HG03521 (cell line): ENCODE data around the gene SASH1.
A peak's percentile ranks its signal among the peaks of the same experiment; 100 is the strongest.

Source experiments
- ATAC-seq: cut with Tn5 transposase; IDR thresholded peaks from one replicate; pipeline ENCODE4 v1.9.1; 2021; ENCODE audit warnings: mild to moderate bottlenecking, moderate library complexity; ENCODE audit not compliant: unreplicated experiment

Gene SASH1

GRCh38 chr6:148342350-148343046, at the start of gene SASH1:
SASH1 (plus strand) TSS chr6:148342838; CDS start chr6:148343068, 230 bp downstream.
- peak; percentile 40 for ATAC-seq

- no peak for ATAC-seq
These were observed 49.2 kb upstream of the SASH1 start for GRCh38 chr6:148293181-148293995.

DNA sequence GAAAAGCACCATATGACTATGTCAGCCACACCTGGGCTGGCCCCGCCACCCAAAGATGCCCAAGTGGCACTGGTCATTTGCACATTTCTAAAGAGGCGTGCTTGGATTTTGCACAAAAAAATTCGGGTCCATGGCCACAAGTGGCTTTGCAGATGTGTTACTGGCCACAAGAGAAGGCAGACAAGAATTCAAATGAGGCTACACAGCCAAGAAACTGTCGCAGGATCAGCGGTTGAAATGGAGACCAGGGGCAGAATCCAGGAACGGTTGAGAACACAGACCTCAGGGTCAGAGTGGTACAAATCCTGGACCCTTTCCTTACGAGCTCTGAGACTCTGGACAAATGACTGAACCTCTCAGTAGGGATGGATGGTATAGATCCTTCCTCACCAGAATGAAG, 48.6 kb upstream of the SASH1 start:
- no peak for ATAC-seq

- ATAC-seq = no peak
These were observed 47.3 kb upstream of the SASH1 start for GRCh38 chr6:148295261-148295887.

GRCh38 chr6:148296771-148297170, 45.9 kb upstream of the SASH1 start:
- no peak for ATAC-seq

- no peak for ATAC-seq
These were observed 44.0 kb upstream of the SASH1 start for GRCh38 chr6:148298683-148299082.

- ATAC-seq = no peak
These were observed 39.0 kb upstream of the SASH1 start for GRCh38 chr6:148303616-148304015.

DNA sequence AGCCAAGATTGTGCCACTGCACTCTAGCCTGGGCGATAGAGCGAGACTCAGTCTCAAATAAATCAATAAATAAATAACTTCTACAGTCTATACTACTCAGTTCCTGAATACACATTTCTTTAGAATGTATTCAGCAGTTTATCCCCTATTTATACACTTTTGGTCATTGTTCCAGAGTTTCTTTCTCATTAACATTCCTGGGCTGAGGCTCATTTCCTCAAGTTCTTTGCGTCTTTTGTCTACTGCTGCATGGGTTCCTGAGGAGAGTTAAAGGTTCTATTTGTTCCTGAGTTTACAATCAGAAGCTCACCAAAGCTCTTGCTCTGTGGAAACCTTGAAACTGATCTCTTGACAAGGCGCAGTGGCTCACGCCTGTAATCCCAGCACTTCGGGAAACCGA, 37.7 kb upstream of the SASH1 start:
- ATAC-seq = no peak

DNA sequence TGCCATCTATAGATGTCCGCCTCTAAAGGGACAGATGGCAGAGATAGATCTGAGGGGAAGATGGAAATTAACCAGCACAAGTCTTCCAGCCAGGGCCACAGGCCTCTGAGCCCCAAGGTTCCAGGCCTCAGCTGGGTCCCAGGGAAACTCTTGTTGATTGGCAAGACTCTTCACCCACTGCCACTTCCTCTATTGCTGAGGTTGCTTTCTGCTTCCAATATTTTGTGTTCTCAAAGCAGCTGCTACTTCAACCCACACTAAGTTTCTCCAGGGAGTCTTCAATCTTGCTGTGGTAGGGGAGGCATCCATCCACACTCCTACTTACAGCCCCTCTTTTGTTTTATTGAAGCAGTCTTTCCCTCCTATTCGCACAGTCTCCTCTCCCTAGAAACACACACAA, 36.4 kb upstream of the SASH1 start:
- ATAC-seq = no peak

GRCh38 chr6:148307405-148307804, 35.2 kb upstream of the SASH1 start:
- ATAC-seq = no peak

- no peak for ATAC-seq
These were observed 33.3 kb upstream of the SASH1 start for GRCh38 chr6:148309301-148309700.

- no peak for ATAC-seq
These were observed 30.5 kb upstream of the SASH1 start for GRCh38 chr6:148311966-148312669.

- ATAC-seq = no peak
These were observed 29.1 kb upstream of the SASH1 start for GRCh38 chr6:148313488-148313887.

- ATAC-seq = no peak
These were observed 26.3 kb upstream of the SASH1 start for GRCh38 chr6:148316308-148316707.

GRCh38 chr6:148317051-148317450, 25.6 kb upstream of the SASH1 start:
- ATAC-seq = no peak

DNA sequence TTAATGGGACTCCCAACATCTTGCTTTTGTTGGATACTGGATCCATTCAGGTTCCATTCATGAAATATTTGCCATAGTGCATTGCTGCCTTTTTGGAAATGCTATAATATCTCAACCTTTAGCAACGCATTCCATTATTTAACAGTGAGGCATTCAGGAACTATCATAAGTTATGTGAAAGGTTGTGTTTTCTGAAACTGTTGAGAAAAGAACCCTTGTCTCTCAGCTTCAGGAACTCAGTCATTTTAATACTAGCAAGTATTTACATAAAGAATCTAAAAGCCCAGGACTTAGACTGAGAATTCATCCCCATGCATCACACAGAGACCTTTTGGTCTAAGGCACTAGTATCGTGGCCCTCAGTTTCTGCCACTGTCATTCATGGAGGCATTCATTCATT, 24.9 kb upstream of the SASH1 start:
- no peak for ATAC-seq

DNA sequence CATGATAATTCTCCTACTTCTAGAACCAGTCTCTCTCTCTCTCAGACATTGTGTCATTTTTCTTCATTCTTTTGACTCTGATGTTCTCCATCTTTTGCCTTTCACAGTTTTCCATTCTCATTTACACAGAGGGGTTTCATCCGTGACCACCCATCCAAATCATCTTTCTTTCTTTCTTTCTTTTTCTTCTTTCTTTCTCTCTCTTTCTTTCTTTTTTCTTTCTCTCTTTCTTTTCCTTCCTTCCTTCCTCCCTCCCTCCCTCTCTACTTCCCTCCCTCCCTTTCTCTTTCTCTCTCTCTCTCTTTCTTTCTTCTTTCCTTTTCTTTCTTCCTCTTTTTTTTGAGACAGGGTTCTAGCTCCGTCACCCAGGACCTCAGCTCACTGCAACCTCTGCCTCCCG, 19.9 kb upstream of the SASH1 start:
- ATAC-seq = no peak

- no peak for ATAC-seq
These were observed 19.3 kb upstream of the SASH1 start for GRCh38 chr6:148323344-148323743.

GRCh38 chr6:148324297-148324985, 18.2 kb upstream of the SASH1 start:
- ATAC-seq = no peak

GRCh38 chr6:148325316-148326068, 17.1 kb upstream of the SASH1 start:
- ATAC-seq = no peak
